Stimulated activated CD4-positive, alpha-beta T cell treated with anti-CD3 and anti-CD28 coated beads, Interleukin-2, amount 100 ng/mL, for 24 hours (primary cell): ENCODE data around the gene RCOR1.

Source experiments
- DNase-seq, 2 donors: peaks; one replicate each; pipeline ENCODE4 v3.0.0-alpha.2; 2020

RCOR1 gene

GRCh38 chr14:102779084-102779462 is 186.6 kb downstream of the RCOR1 start:
- DNase-seq, result no peak

- no peak for DNase-seq
Measured at GRCh38 chr14:102779574-102780315, 187.3 kb downstream of the RCOR1 start.
